HG02759 (cell line): ENCODE measurements around the gene AANAT.

Source experiments
- ATAC-seq: cut with Tn5 transposase; IDR thresholded peaks from one replicate; pipeline ENCODE4 v1.9.1; 2021; ENCODE audit warnings: mild to moderate bottlenecking, moderate library complexity; ENCODE audit not compliant: unreplicated experiment

AANAT gene

GRCh38 chr17:76467366-76467765 lies at the start of gene AANAT:
Gene AANAT (plus strand): TSS chr17:76467603. CDS start chr17:76468747, 1,144 bp downstream.
- ATAC-seq, result no peak

- ATAC-seq, result no peak
Measured at GRCh38 chr17:76419576-76420260, 47.7 kb upstream of the AANAT start.

- ATAC-seq, result no peak
Measured at GRCh38 chr17:76420356-76421043, 46.9 kb upstream of the AANAT start.

- no peak for ATAC-seq
Measured at GRCh38 chr17:76421044-76421407, 46.4 kb upstream of the AANAT start.

GRCh38 chr17:76422406-76422805 lies 45.0 kb upstream of the AANAT start:
- no peak for ATAC-seq

GRCh38 chr17:76422860-76423259 lies 44.5 kb upstream of the AANAT start:
- ATAC-seq, result no peak

GRCh38 chr17:76426853-76427252 lies 40.5 kb upstream of the AANAT start:
- ATAC-seq, result no peak

- ATAC-seq, result no peak
Measured at GRCh38 chr17:76427501-76428231, 39.7 kb upstream of the AANAT start.

GRCh38 chr17:76428511-76428910 lies 38.9 kb upstream of the AANAT start:
- ATAC-seq, result no peak

GRCh38 chr17:76431509-76431908 lies 35.9 kb upstream of the AANAT start:
- ATAC-seq, result no peak

- no peak for ATAC-seq
Measured at GRCh38 chr17:76432004-76432403, 35.4 kb upstream of the AANAT start.

- no peak for ATAC-seq
Measured at GRCh38 chr17:76432712-76433336, 34.6 kb upstream of the AANAT start.

GRCh38 chr17:76433693-76434092 lies 33.7 kb upstream of the AANAT start:
- ATAC-seq, result no peak

- ATAC-seq, result no peak
Measured at GRCh38 chr17:76434870-76435269, 32.5 kb upstream of the AANAT start.

GRCh38 chr17:76435751-76436150 lies 31.7 kb upstream of the AANAT start:
- ATAC-seq, result no peak

GRCh38 chr17:76437467-76438402 lies 29.7 kb upstream of the AANAT start:
- no peak for ATAC-seq

- no peak for ATAC-seq
Measured at GRCh38 chr17:76438906-76439305, 28.5 kb upstream of the AANAT start.

- ATAC-seq, result no peak
Measured at GRCh38 chr17:76439314-76439928, 28.0 kb upstream of the AANAT start.

GRCh38 chr17:76440751-76441362 lies 26.5 kb upstream of the AANAT start:
- ATAC-seq, result no peak
